HepG2 (cell line): ENCODE results near the gene CBX2. TPM values are rescaled to one million over a fixed set of nuclear protein-coding genes. Genes with fewer than 3 reads are reported as not detected.

Source experiments
- ATF6 ChIP-seq: sonication (generic); formaldehyde crosslinking; conservative IDR thresholded peaks from 2 replicates; pipeline ENCODE4 v1.4.0; 2020; ENCODE audit warnings: missing genetic modification reagents
- CHD4 ChIP-seq: fragments of 200-600 bp; sonication (generic); IDR thresholded peaks from 2 replicates; pipeline ENCODE4 v1.7.0; 2017; ENCODE audit warnings: mild to moderate bottlenecking, low read length, borderline replicate concordance
- CREB3 ChIP-seq: sonication (generic); formaldehyde crosslinking; IDR thresholded peaks from 2 replicates; pipeline ENCODE4 v1.5.0; 2020; ENCODE audit warnings: missing genetic modification reagents
- HNF1A ChIP-seq, 2 experiments: sonication (generic) in 1 of 2; formaldehyde crosslinking in 1 of 2; IDR thresholded peaks; 2 replicates each; pipeline versions ENCODE4 v1.4.0 to v1.6.1; 2016 to 2020; ENCODE audit warnings: borderline replicate concordance in 1 of 2, low read depth in 1 of 2, mild to moderate bottlenecking in 1 of 2, missing genetic modification reagents in 1 of 2
- MAFK ChIP-seq, 2 experiments: IDR thresholded peaks in 1 of 2; conservative IDR thresholded peaks in 1 of 2; 2 replicates each; pipeline ENCODE4 v1.6.1; 2011; ENCODE audit warnings: improper control_type of control experiment in 2 of 2, low read length in 2 of 2
- MEIS1 ChIP-seq: sonication (generic); formaldehyde crosslinking; IDR thresholded peaks from 2 replicates; pipeline ENCODE4 v1.9.0; 2021; ENCODE audit warnings: mild to moderate bottlenecking, missing genetic modification reagents, moderate library complexity, borderline replicate concordance
- NCOA5 ChIP-seq: sonication (generic); formaldehyde crosslinking; IDR thresholded peaks from 2 replicates; pipeline ENCODE4 v1.4.0; 2020; ENCODE audit warnings: missing genetic modification reagents
- NCOR1 ChIP-seq: fragments of 200-600 bp; sonication (generic); IDR thresholded peaks from 2 replicates; pipeline ENCODE4 v1.7.0; 2017; ENCODE audit warnings: antibody characterized with exemption, low read length, borderline replicate concordance
- SMARCC2 ChIP-seq: fragments of 450-650 bp; IDR thresholded peaks from 2 replicates; pipeline ENCODE4 v1.6.1; 2017; ENCODE audit warnings: antibody characterized with exemption, mild to moderate bottlenecking
- TRIM22 ChIP-seq: fragments of 450-650 bp; IDR thresholded peaks from 2 replicates; pipeline ENCODE4 v1.6.1; 2017
- YEATS4 ChIP-seq: sonication (generic); formaldehyde crosslinking; IDR thresholded peaks from 2 replicates; pipeline ENCODE4 v1.4.0; 2020; ENCODE audit warnings: missing genetic modification reagents, borderline replicate concordance
- ZBTB7A ChIP-seq: sonication (generic); formaldehyde crosslinking; IDR thresholded peaks from 2 replicates; pipeline ENCODE4 v1.8.0; 2022; ENCODE audit warnings: mild to moderate bottlenecking, missing genetic modification reagents
- ZNF143 ChIP-seq: sonication (generic); formaldehyde crosslinking; IDR thresholded peaks from 2 replicates; pipeline ENCODE4 v1.4.0; 2020; ENCODE audit warnings: missing genetic modification reagents
- ZNF503 ChIP-seq: sonication (generic); formaldehyde crosslinking; IDR thresholded peaks from 2 replicates; pipeline ENCODE4 v1.4.0; 2020; ENCODE audit warnings: missing genetic modification reagents
- ZNF543 ChIP-seq: sonication (generic); formaldehyde crosslinking; IDR thresholded peaks from 2 replicates; pipeline ENCODE4 v1.4.0; 2020; ENCODE audit warnings: mild to moderate bottlenecking, missing genetic modification reagents
- ZNF75D ChIP-seq: sonication (generic); formaldehyde crosslinking; IDR thresholded peaks from 2 replicates; pipeline ENCODE4 v1.8.1; 2023; ENCODE audit warnings: missing genetic modification reagents, mild to moderate bottlenecking, borderline replicate concordance
- ZNF781 ChIP-seq: sonication (generic); formaldehyde crosslinking; IDR thresholded peaks from 2 replicates; pipeline ENCODE4 v1.5.1; 2020; ENCODE audit warnings: borderline replicate concordance, mild to moderate bottlenecking, missing genetic modification reagents; ENCODE audit errors: not compliant biosample characterization
- polyA plus RNA-seq, 8 experiments: library from polyadenylated mRNA; depleted of rRNA in 3 of 8; stranded (reverse) in 7 of 8; unstranded in 1 of 8; fragments of >200 nt; fragmentation: Illumina TruSeq in 4 of 8; extraction: Trizol in 4 of 8; gene quantifications; 2 replicates each; pipeline versions ENCODE4 v1.2.1 to v1.2.3, GENCODE V29; 2011 to 2016; ENCODE audit warnings: low read depth in 4 of 8, missing spikeins in 1 of 8, mixed read lengths in 1 of 8; ENCODE audit not compliant: insufficient read depth in 1 of 8
- total RNA-seq, 5 experiments: library from RNA; depleted of rRNA; stranded (reverse); fragments of >200 nt; fragmentation: Illumina TruSeq; extraction: Trizol; gene quantifications; 2 replicates each; pipeline ENCODE4 v1.2.3, GENCODE V29; 2016; ENCODE audit warnings: low read depth in 1 of 5

The CBX2 gene
- total and polyA plus RNA-seq, 2 of the 13 experiments (the other 11 are each of a cell fraction or from before 2014, with no cell fraction given): 14.5 to 31.1 TPM

GRCh38 chr17:79832218-79833109 lies 54.5 kb downstream of the CBX2 start (continued):
- no peak for TF ChIP-seq ATF6 (CRISPR knock-in tag)
- TF ChIP-seq NCOR1: peak; percentile 50; the same call in 1 of the 2 replicates
- no peak for TF ChIP-seq NCOA5 (CRISPR knock-in tag)
- no peak for TF ChIP-seq TRIM22
- peak; percentile 79 for TF ChIP-seq ZNF543 (CRISPR knock-in tag)
- peak; percentile 70 for TF ChIP-seq MEIS1
- TF ChIP-seq ZBTB7A (CRISPR knock-in tag): peak; percentile 83
- peak; percentile 56 to 61 for TF ChIP-seq MAFK (conservative IDR thresholded peaks at IDR 0.05 in 1 of 2, IDR thresholded peaks at IDR 0.05 in 1 of 2; ENCODE audit: low read length in 2 of 2)
- TF ChIP-seq YEATS4: no peak; the same call in 1 of the 2 replicates
- peak; percentile 80; the same call in 1 of the 2 replicates for TF ChIP-seq CREB3 (CRISPR knock-in tag)
- TF ChIP-seq CHD4: peak; percentile 21; the same call in 1 of the 2 replicates
- TF ChIP-seq SMARCC2: no peak
- no peak for TF ChIP-seq ZNF143
- peak; percentile 33; the same call in 1 of the 2 replicates for TF ChIP-seq ZNF503 (CRISPR knock-in tag)
- TF ChIP-seq ZNF781: no peak
- no peak for TF ChIP-seq HNF1A (IDR thresholded peaks at IDR 0.05; ENCODE audit: low read depth)
- no peak; the same call in 1 of the 2 replicates for TF ChIP-seq HNF1A (CRISPR knock-in tag; IDR thresholded peaks at IDR 0.05; ENCODE audit: borderline replicate concordance)
- no peak for TF ChIP-seq ZNF75D (CRISPR knock-in tag)
